ENCODE measurements around the gene PKNOX1.

The PKNOX1 gene

DNA sequence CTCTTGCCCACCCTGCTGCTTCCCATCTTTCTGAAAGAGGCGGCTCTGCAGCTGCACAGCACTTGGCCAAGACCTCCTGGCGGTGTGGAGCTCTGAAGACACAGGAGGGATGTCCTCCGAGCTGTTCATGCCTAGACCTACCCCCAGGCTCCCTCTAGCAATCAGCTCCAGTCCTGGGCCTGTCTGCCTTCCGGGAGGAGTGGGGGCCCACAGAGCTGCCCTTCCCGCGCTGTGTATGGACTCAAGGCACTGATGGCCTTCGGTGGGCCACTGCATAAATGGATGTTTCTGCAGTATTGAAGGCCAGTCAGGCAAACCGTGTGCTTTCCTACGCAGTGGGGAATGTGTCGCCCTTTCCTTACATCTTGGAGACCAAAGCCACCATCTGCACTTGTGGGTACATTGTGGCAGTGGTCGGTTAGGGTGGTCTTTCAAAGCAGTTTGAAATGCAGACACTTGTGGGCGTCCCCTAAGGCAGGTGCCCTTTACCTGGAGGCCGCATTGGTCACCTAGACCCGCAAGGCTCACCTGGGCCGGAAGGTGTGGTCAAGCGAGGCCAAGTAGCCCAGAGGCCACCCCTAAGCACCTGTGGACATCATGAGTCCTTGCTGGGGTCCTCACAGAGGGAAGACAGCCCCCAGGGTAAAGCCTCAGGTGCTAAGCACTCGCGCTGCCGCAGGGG, 912 bp upstream of the PKNOX1 start:
- no CpG with 5 or more reads among the region's 19 CpGs for WGBS (ENCODE audit: insufficient coverage, insufficient read length)
- no peaks in the 10 kb centered on the region for H3K36me3 ChIP-seq (ENCODE audit: control insufficient read depth, insufficient read depth, low read length)
- no peaks in the 10 kb centered on the region for H3K9me3 ChIP-seq (ENCODE audit: control insufficient read depth, insufficient read depth, low read length)
- DNase-seq (ENCODE audit: low read depth, low spot score) = no peak
- no peaks in the 10 kb centered on the region for H3K27me3 ChIP-seq (ENCODE audit: control insufficient read depth, insufficient read depth, low read length)
- peaks cover 4% of the 10 kb centered on the region for H3K4me1 ChIP-seq (ENCODE audit: control insufficient read depth, insufficient read depth, low read length)
- H3K27ac ChIP-seq (ENCODE audit: low read length) = no peak overlapping the region
- H3K4me3 ChIP-seq (ENCODE audit: low read length) = no peak overlapping the region

DNA sequence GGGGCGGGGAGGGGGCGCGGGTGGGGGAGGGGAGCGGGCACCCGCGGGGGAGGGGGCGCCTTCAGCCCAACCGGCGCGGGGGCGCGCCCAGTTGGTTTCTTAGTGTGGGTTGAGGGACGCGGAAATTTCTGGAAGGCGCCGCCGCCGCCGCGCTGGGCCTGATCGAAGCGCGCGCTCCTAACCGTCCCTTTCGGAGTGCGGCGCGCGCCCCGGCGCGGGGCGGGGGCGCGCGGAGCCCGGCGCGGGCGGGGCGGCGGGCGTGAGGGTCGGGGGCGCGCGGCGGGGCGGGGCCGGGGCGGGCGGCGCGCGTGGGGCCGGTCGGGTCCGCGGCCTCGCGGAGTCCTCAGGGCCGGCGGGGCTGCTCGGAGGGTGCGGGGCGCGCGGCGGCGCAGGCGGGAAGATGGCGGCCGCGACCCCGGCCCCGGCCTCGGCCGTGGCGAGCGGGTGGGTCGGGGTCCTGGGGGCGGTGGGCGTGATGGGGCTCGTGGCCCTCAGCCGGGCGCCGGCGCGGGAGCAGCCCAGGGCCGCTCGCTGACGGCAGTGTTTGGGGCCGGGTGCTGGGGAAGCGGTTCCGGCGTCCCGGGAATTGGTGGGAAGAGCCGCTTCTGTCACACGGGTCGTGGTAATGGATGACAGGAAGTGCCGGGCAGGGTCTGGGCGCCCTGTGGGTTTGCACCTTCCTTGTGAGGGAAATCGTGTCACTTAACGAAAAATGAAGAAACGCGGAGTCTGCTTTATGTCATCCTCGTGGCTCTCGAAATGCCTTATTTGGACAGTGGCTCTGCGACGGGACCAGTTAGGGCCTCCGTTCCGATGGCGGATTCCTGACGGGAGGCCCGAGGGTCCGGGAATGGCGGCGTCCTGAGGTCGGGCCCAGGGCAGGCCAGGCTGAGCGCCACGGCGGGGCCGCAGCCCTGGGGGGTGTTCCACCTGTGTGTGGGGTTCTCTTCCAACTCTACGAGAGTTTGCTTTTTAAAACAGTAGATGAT, 764 bp downstream of the PKNOX1 start:
- Histone ChIP-seq H3K27ac (ENCODE audit: low read length) (no peak overlapping the region), H3K27me3 (ENCODE audit: control insufficient read depth, insufficient read depth, low read length) (no peaks in the 10 kb centered on the region), H3K9me3 (ENCODE audit: control insufficient read depth, insufficient read depth, low read length) (no peaks in the 10 kb centered on the region), H3K4me3 (ENCODE audit: low read length) (peak overlapping the region; percentile 59; the same call in 1 of the 2 replicates), H3K36me3 (ENCODE audit: control insufficient read depth, insufficient read depth, low read length) (no peaks in the 10 kb centered on the region), H3K4me1 (ENCODE audit: control insufficient read depth, insufficient read depth, low read length) (peaks cover 4% of the 10 kb centered on the region)
- DNase-seq (ENCODE audit: low read depth, low spot score) = no peak
- no CpG with 5 or more reads among the region's 125 CpGs for WGBS (ENCODE audit: insufficient coverage, insufficient read length)

DNA sequence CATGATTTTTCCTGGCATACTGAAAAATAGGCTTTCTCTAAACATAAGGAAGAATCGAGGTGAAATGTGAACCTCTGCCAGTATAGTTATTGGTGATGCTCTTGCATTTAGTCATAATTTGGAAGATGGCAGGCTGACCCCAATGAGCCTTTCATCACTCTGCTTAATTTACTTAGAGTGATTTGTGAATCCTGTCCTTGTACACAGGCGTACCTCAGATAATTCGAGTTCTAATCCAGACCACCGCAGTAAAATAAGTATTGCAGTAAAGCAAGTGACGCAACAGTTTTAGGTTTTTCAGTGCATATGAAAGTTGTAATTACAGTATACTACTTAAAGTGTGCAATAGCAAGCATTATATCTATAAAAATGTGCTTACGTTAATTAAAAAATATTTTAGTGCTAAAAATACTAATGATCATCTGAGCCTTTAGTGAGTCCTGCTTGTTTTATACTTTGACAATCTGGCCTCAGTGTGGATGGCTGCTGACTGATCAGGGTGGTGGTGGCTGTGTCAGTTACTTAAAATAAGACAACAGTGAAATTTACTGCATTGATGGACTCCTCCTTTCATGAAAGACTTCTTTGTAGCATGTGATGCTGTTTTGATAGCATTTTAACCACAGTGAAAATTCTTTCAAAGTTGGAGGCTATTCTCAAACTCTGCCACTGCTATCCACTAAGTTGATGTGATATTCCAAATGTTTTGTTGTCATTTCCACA, 1.7 kb downstream of the PKNOX1 start:
- peaks cover 4% of the 10 kb centered on the region for H3K4me1 ChIP-seq (ENCODE audit: control insufficient read depth, insufficient read depth, low read length)
- no peaks in the 10 kb centered on the region for H3K9me3 ChIP-seq (ENCODE audit: control insufficient read depth, insufficient read depth, low read length)
- peak overlapping the region; percentile 59; the same call in 1 of the 2 replicates for H3K4me3 ChIP-seq (ENCODE audit: low read length)
- H3K27me3 ChIP-seq (ENCODE audit: control insufficient read depth, insufficient read depth, low read length) = no peaks in the 10 kb centered on the region
- WGBS (ENCODE audit: insufficient coverage, insufficient read length) = no CpG with 5 or more reads among the region's 6 CpGs
- no peak overlapping the region for H3K27ac ChIP-seq (ENCODE audit: low read length)
- no peaks in the 10 kb centered on the region for H3K36me3 ChIP-seq (ENCODE audit: control insufficient read depth, insufficient read depth, low read length)
- DNase-seq (ENCODE audit: low read depth, low spot score) = no peak

DNA sequence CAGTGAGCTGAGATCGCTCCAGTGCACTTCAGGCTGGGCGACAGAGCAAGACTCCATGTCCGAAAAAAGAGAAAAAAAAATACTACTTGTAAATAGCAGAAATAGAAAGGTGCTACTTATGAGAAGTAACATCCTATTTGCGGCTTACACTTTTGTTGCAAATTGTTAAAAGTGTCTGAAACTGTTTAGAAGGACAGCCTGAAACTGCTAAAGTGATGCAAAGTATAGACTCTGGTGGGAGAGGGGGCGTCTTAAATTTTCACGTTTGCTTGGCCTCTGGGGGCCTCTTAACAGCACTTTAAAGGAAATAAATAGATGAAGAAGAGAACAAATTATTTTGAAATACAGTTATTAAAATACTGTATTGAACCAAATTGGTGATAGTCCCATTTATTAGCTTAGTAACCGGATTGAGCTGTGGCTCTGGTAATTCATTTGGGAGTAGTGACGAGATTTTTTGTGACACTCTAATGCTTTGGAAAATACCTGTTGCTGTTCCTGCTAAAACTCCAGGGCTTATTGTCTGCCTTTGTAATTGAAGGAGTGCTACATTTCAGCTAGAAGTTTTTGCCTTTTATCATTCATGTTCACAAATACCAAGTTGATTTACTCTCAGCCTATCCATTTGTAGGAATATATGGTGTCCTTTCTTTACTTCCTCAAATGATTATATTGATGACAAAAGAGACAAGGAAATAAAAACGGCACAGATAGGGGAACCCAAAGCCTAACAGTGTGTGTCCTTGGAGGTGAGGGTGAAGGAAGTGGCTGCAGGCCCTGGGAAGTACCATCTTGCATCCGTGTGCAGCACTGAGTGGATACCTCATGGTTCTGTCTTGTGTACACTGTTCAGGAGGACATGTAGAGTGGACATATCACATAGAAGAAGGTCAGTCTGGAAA, 6.2 kb downstream of the PKNOX1 start:
- peaks cover 4% of the 10 kb centered on the region; the same call in 1 of the 2 replicates for H3K36me3 ChIP-seq (ENCODE audit: control insufficient read depth, insufficient read depth, low read length)
- DNase-seq (ENCODE audit: low read depth, low spot score) = no peak
- no peak overlapping the region for H3K27ac ChIP-seq (ENCODE audit: low read length)
- no CpG with 5 or more reads among the region's 10 CpGs for WGBS (ENCODE audit: insufficient coverage, insufficient read length)
- H3K27me3 ChIP-seq (ENCODE audit: control insufficient read depth, insufficient read depth, low read length) = no peaks in the 10 kb centered on the region
- no peaks in the 10 kb centered on the region for H3K9me3 ChIP-seq (ENCODE audit: control insufficient read depth, insufficient read depth, low read length)
- no peak overlapping the region for H3K4me3 ChIP-seq (ENCODE audit: low read length)
- peaks cover 4% of the 10 kb centered on the region; the same call in 1 of the 2 replicates for H3K4me1 ChIP-seq (ENCODE audit: control insufficient read depth, insufficient read depth, low read length)

DNA sequence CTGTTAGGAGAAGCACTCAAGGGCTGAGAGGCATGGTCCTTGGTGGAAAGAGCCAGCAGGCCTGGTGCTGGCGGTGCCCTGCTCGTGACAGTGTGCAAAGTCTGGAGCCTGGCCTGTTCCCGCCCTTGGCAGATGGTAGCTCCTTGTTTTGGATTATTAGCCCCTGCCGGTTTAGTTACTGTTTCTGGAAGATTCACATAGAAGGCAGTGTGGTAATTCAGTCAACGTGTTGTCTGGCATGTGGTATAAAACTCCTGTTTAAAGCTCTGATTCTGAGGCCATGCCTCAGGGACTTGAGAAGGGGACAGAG, 6.8 kb downstream of the PKNOX1 start:
- no peak for DNase-seq (ENCODE audit: low read depth, low spot score)
- Histone ChIP-seq H3K27me3 (ENCODE audit: control insufficient read depth, insufficient read depth, low read length) (no peaks in the 10 kb centered on the region), H3K27ac (ENCODE audit: low read length) (no peak overlapping the region), H3K4me1 (ENCODE audit: control insufficient read depth, insufficient read depth, low read length) (peaks cover 4% of the 10 kb centered on the region; the same call in 1 of the 2 replicates), H3K4me3 (ENCODE audit: low read length) (no peak overlapping the region), H3K36me3 (ENCODE audit: control insufficient read depth, insufficient read depth, low read length) (peaks cover 4% of the 10 kb centered on the region; the same call in 1 of the 2 replicates), H3K9me3 (ENCODE audit: control insufficient read depth, insufficient read depth, low read length) (no peaks in the 10 kb centered on the region)
- no CpG with 5 or more reads among the region's 5 CpGs for WGBS (ENCODE audit: insufficient coverage, insufficient read length)

DNA sequence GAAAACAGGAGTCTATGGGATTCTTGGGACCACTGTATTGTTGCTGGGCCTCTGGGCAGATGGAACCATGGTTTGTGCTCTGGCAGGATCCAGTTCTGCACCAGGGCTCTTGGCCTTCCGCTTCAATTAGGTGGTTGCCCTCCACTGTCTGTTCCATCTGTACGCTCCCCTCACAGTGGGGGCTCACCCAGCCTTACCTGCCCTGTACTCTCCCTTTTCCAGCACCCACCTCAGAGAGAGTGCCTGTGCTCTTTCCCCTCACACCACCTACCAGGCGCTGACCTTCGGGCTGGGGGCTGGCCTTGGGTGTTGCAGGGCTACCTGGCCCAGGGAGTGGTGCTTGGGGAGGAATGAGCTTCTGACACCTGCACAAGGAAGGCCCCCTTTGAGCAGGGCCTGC, 7.5 kb downstream of the PKNOX1 start:
- no peak for DNase-seq (ENCODE audit: low read depth, low spot score)
- Histone ChIP-seq H3K4me1 (ENCODE audit: control insufficient read depth, insufficient read depth, low read length) (peaks cover 4% of the 10 kb centered on the region; the same call in 1 of the 2 replicates), H3K27me3 (ENCODE audit: control insufficient read depth, insufficient read depth, low read length) (no peaks in the 10 kb centered on the region), H3K36me3 (ENCODE audit: control insufficient read depth, insufficient read depth, low read length) (peaks cover 4% of the 10 kb centered on the region; the same call in 1 of the 2 replicates), H3K9me3 (ENCODE audit: control insufficient read depth, insufficient read depth, low read length) (no peaks in the 10 kb centered on the region), H3K27ac (ENCODE audit: low read length) (no peak overlapping the region), H3K4me3 (ENCODE audit: low read length) (no peak overlapping the region)
- no CpG with 5 or more reads among the region's 4 CpGs for WGBS (ENCODE audit: insufficient coverage, insufficient read length)

DNA sequence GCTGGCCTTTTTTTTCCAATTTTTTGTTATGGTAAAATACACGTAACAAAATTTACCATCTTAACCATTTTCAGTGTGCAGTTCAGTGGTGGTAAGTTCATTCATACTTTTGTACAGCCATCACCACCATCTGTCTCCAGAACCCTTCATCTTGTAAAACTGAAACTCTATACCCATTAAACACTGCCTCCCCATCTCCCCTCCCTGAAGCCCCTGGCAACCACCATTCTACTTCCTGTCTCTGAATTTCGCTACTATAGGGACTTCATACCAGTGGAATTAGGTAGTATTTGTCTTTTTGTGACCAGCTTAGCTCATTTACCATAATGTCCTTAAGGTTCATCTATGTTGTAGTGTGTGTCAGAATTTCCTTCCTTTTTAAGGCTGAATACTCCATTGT, 8.7 kb downstream of the PKNOX1 start:
- Histone ChIP-seq H3K9me3 (ENCODE audit: control insufficient read depth, insufficient read depth, low read length) (no peaks in the 10 kb centered on the region), H3K27me3 (ENCODE audit: control insufficient read depth, insufficient read depth, low read length) (no peaks in the 10 kb centered on the region), H3K27ac (ENCODE audit: low read length) (no peak overlapping the region), H3K36me3 (ENCODE audit: control insufficient read depth, insufficient read depth, low read length) (peaks cover 4% of the 10 kb centered on the region; the same call in 1 of the 2 replicates), H3K4me1 (ENCODE audit: control insufficient read depth, insufficient read depth, low read length) (peaks cover 4% of the 10 kb centered on the region; the same call in 1 of the 2 replicates), H3K4me3 (ENCODE audit: low read length) (no peak overlapping the region)
- no CpG with 5 or more reads among the region's 2 CpGs for WGBS (ENCODE audit: insufficient coverage, insufficient read length)
- no peak for DNase-seq (ENCODE audit: low read depth, low spot score)

DNA sequence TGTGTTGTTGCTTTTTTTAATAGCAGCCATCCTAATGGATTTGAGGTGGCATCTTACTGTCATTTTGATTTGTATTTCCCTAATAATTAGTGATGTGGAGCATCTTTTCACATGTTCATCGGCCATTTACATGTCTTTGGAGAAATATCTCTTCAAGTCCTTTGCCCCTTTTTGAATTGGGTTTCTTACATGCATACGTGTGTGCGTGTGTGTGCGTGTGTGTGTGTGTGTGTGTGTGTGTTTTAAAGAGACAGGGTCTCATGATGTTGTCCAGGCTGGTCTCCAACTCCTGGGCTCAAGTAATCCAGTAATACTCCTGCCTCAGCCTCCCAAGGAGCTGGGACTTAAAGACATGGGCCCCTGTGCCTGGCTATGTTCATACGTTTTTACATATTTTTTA, 9.5 kb downstream of the PKNOX1 start:
- Histone ChIP-seq H3K27ac (ENCODE audit: low read length) (no peak overlapping the region), H3K36me3 (ENCODE audit: control insufficient read depth, insufficient read depth, low read length) (peaks cover 4% of the 10 kb centered on the region; the same call in 1 of the 2 replicates), H3K27me3 (ENCODE audit: control insufficient read depth, insufficient read depth, low read length) (no peaks in the 10 kb centered on the region), H3K4me3 (ENCODE audit: low read length) (no peak overlapping the region), H3K9me3 (ENCODE audit: control insufficient read depth, insufficient read depth, low read length) (no peaks in the 10 kb centered on the region), H3K4me1 (ENCODE audit: control insufficient read depth, insufficient read depth, low read length) (peaks cover 6% of the 10 kb centered on the region; the same call in 1 of the 2 replicates)
- DNase-seq (ENCODE audit: low read depth, low spot score) = no peak
- WGBS (ENCODE audit: insufficient coverage, insufficient read length) = no CpG with 5 or more reads among the region's 5 CpGs

DNA sequence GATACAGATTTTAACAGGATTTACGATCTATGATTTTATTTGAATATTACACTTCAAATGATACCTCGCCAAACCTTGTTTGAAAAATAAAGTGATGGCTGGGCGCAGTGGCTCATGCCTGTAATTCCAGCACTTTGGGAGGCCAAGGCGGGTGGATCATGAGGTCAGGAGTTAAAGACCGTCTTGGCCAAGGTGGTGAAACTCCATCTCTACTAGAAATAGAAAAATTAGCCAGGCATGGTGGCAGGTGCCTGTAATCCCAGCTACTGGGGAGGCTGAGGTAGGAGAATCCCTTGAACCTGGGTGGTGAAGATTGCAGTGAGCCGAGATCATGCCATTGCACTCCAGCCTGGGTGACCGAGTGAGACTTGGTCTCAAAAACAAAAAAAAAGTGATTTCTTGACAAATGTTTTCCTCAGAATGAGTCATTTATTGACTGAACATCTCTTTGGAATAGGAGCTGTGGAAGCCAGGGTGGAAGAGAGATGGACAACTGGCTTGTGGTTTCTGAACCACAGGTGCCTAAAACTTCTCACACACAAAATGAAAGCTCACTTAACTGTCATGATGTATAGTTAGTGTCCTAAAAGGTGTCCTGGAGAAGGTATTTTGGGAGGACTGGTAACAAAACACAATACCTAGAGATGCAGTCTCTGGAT, 11.9 kb downstream of the PKNOX1 start:
- no CpG with 5 or more reads among the region's 7 CpGs for WGBS (ENCODE audit: insufficient coverage, insufficient read length)
- Histone ChIP-seq H3K27ac (ENCODE audit: low read length) (no peak overlapping the region), H3K9me3 (ENCODE audit: control insufficient read depth, insufficient read depth, low read length) (no peaks in the 10 kb centered on the region), H3K36me3 (ENCODE audit: control insufficient read depth, insufficient read depth, low read length) (peaks cover 4% of the 10 kb centered on the region; the same call in 1 of the 2 replicates), H3K4me1 (ENCODE audit: control insufficient read depth, insufficient read depth, low read length) (peaks cover 6% of the 10 kb centered on the region; the same call in 1 of the 2 replicates), H3K27me3 (ENCODE audit: control insufficient read depth, insufficient read depth, low read length) (no peaks in the 10 kb centered on the region), H3K4me3 (ENCODE audit: low read length) (no peak overlapping the region)
- no peak for DNase-seq (ENCODE audit: low read depth, low spot score)

Measured in iPS DF 6.9 (cell line).